ENCODE measurements around the gene WDR18. TPM values are rescaled to one million over a fixed set of nuclear protein-coding genes. Genes with fewer than 3 reads are reported as not detected.

Gene WDR18
- total RNA-seq, 6 donors from 2014 or later = 29.2 to 122 (median 38.6) TPM

DNA sequence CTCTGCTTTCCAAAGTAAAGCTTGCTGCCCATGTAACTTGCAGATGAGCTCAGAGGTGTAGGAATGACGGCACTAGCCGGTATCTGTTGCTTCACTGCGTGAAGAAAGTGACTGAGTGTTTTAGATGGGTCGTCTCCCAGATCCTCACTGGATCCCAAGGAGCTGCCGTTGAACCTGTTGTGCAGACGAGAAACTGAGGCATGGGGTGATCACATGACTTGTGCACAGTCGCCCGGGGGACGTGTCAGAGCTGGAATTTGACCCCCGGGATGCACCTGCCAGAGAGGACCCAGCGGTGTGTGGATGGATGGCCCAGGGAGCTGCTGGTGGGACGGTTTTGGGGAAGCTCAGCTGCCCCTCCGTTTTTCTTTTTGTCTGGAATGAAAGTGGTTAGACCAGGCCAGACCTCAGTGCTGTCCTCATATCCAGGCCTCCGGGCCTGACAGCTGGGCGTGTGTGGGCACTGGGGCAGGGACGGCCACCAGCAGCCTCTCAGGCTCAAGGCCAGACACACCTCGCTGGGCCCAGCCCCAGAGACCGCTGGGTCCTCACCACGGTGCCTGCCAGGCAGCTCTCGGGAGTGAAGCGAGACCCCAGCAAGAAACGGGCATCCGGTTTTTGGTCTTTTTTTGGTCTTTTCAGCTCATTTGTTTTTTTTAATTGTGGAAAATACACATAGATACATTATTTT, 45.8 kb upstream of the WDR18 start:
- Histone ChIP-seq H3K36me3 (peaks cover 0 to 7% (median 0%) of the 10 kb centered on the region in 4 donors), H3K27ac (no peak overlapping the region), H3K4me1 (peaks cover 51 to 61% (median 55%) of the 10 kb centered on the region in 4 donors), H3K9me3 (no peaks in the 10 kb centered on the region), H3K27me3 (no peaks in the 10 kb centered on the region), H3K4me3 (no peak overlapping the region)
- ATAC-seq (ENCODE audit: low FRiP score in 2 of 2) (no peak), DNase-seq (peak in 1 of 2 donors; percentile 59)
- WGBS, 2 donors = 89 to 90% methylated on average over 22 to 23 of the region's 23 CpGs
- TF ChIP-seq CTCF (IDR thresholded peaks at IDR 0.05) (no peak), POLR2A (IDR thresholded peaks at IDR 0.05) (no peak), EP300 (IDR thresholded peaks at IDR 0.05) (no peak), POLR2AphosphoS5 (IDR thresholded peaks at IDR 0.05) (no peak)

GRCh38 chr19:939439-939838, 44.7 kb upstream of the WDR18 start:
- H3K27me3 ChIP-seq = no peaks in the 10 kb centered on the region
- no peak overlapping the region for H3K4me3 ChIP-seq
- ATAC-seq (ENCODE audit: low FRiP score in 2 of 2) (no peak), DNase-seq (no peak)
- peaks cover 40 to 50% (median 44%) of the 10 kb centered on the region in 4 donors for H3K4me1 ChIP-seq
- H3K36me3 ChIP-seq = peaks cover 0 to 7% (median 0%) of the 10 kb centered on the region in 4 donors
- H3K27ac ChIP-seq = peak overlapping the region in 1 of 4 donors; percentile 89
- no peak for TF ChIP-seq EP300 (IDR thresholded peaks at IDR 0.05)
- TF ChIP-seq POLR2AphosphoS5 (IDR thresholded peaks at IDR 0.05) = no peak
- no peak for TF ChIP-seq POLR2A (IDR thresholded peaks at IDR 0.05)
- TF ChIP-seq CTCF (IDR thresholded peaks at IDR 0.05) = no peak
- 84 to 90% methylated on average over 22 of the region's 22 CpGs for WGBS, 2 donors
- H3K9me3 ChIP-seq = no peaks in the 10 kb centered on the region

DNA sequence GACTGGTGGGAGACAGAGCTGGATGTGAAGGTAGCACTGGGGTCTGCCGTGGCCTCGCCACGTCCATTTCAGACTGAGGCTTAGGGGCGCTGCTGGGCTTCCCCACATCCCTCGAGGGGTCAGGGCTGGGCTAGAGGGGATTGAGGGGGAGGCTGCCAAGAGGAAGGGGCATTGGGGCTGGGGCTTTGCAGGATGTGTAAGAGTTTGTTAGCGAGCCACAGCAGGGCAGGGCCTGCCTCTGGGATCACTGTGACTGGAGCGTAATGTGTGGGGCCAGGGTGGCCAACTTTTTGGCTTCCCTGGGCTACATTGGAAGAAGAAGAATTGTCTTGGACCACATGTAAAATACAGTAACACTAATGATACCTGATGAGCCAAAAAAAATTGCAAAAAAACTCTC, 44.2 kb upstream of the WDR18 start:
- ATAC-seq (ENCODE audit: low FRiP score in 2 of 2) (no peak), DNase-seq (no peak)
- no peaks in the 10 kb centered on the region for H3K27me3 ChIP-seq
- peaks cover 35 to 45% (median 39%) of the 10 kb centered on the region in 4 donors for H3K4me1 ChIP-seq
- no peaks in the 10 kb centered on the region for H3K9me3 ChIP-seq
- WGBS, 2 donors = 89 to 93% methylated on average over 3 to 7 of the region's 7 CpGs
- peaks cover 0 to 7% (median 0%) of the 10 kb centered on the region in 4 donors for H3K36me3 ChIP-seq
- peak overlapping the region in 1 of 4 donors; percentile 44 for H3K4me3 ChIP-seq
- peak overlapping the region; percentile 82 to 89 (median 84) for H3K27ac ChIP-seq
- no peak for TF ChIP-seq CTCF (IDR thresholded peaks at IDR 0.05)
- TF ChIP-seq EP300 (IDR thresholded peaks at IDR 0.05) = no peak
- TF ChIP-seq POLR2A (IDR thresholded peaks at IDR 0.05) = no peak
- no peak for TF ChIP-seq POLR2AphosphoS5 (IDR thresholded peaks at IDR 0.05)

DNA sequence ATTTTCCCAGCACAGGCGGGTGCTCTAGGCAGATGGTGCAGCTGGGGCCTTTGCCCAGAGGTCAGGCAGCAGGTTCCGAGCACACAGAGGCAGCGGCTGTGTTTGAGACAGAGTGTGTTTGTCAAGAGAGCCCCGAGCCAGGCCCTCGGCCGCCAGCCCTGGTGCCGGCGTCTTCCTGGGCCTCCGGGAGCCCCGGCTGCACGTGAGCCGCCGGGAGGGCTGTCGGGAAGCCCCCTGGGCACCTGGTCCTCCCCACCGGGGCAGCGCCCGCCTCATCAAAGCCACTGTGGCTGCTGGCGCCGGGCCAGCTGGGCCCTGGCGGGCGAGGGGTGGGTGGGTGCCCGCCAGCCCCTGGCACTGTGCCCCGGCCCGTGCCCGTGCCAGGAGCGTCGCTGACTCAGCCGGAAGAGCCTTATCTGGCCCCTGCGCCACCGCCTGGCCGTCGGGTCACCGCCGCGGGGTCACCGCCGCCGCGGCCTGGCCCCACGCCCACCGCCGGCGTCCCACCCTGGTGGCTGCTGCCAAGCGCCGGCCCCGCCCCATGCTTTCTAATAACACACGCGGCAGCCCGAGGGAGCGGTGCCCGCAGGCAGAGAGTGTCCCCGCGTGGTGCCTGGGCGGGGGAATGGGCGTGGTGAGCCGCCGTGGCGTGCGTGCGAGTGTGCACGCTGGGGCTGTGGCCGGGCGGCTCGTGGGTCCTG, 43.4 kb upstream of the WDR18 start:
- 2 to 13% methylated on average over 14 to 24 of the region's 64 CpGs for WGBS, 2 donors
- peaks cover 27 to 38% (median 31%) of the 10 kb centered on the region in 4 donors for H3K4me1 ChIP-seq
- H3K27ac ChIP-seq = peak overlapping the region; percentile 82 to 89 (median 84)
- peak overlapping the region; percentile 19 to 49 (median 41) for H3K4me3 ChIP-seq
- no peaks in the 10 kb centered on the region for H3K27me3 ChIP-seq
- H3K36me3 ChIP-seq = peaks cover 0 to 7% (median 0%) of the 10 kb centered on the region in 4 donors
- peak; percentile 60 to 72 for TF ChIP-seq POLR2AphosphoS5 (IDR thresholded peaks at IDR 0.05)
- TF ChIP-seq POLR2A (IDR thresholded peaks at IDR 0.05) = peak in 1 of 4 donors; percentile 13
- TF ChIP-seq CTCF (IDR thresholded peaks at IDR 0.05) = peak in 3 of 6 experiments; percentile 11 to 24 (median 22)
- TF ChIP-seq EP300 (IDR thresholded peaks at IDR 0.05) = peak in 1 of 4 donors; percentile 10
- ATAC-seq (ENCODE audit: low FRiP score in 2 of 2) (peak; percentile 75 to 77), DNase-seq (peak; percentile 87 to 95)
- H3K9me3 ChIP-seq = no peaks in the 10 kb centered on the region

Measured in upper lobe of left lung (tissue), 6 donors.